Measurements from ENCODE around the gene DPH1. TPM values are rescaled to one million over a fixed set of nuclear protein-coding genes. Genes with fewer than 3 reads are reported as not detected.

The DPH1 gene
- total and polyA plus RNA-seq, 2 of the 4 experiments (the other 2 are of a cell fraction), result 24.4 to 49.9 TPM

GRCh38 chr17:2081564-2081963 is 51.6 kb downstream of the DPH1 start:
- no TSS peak for BruUV-seq (replicated peaks)
- CTCF ChIA-PET, result no interaction called here

More at GRCh38 chr17:2081564-2081963, 51.6 kb downstream of the DPH1 start:
- POLR2A ChIA-PET (ENCODE audit: unreplicated experiment), result no interaction called here
- Histone ChIP-seq H3K18ac (ENCODE audit: low read depth, low read length) (no peak overlapping the region), H3K27me3 (ENCODE audit: control insufficient read depth, insufficient read depth, low read length) (no peaks in the 10 kb centered on the region), H2BK20ac (ENCODE audit: low read depth, low read length) (peak overlapping the region; percentile 61; the same call in 1 of the 2 replicates), H4K91ac (ENCODE audit: insufficient read depth, low read depth, low read length) (peak overlapping the region; percentile 65; the same call in 1 of the 2 replicates), H4K20me1 (ENCODE audit: insufficient read depth, low read length) (no peaks in the 10 kb centered on the region), H2BK5ac (ENCODE audit: low read depth, low read length, poor library complexity, severe bottlenecking) (peak overlapping the region; percentile 80), H3K4me3 (ENCODE audit: insufficient read depth, low read depth, low read length) (no peak overlapping the region), H3K4me2 (ENCODE audit: low read depth, low read length) (no peak overlapping the region), H2BK15ac (ENCODE audit: low read depth, low read length) (peak overlapping the region; percentile 71; the same call in 1 of the 3 replicates), H3K14ac (replicated peaks; ENCODE audit: low read depth, low read length) (peak overlapping the region; percentile 92), H3K9me1 (ENCODE audit: insufficient read depth, low read length) (peaks cover 42% of the 10 kb centered on the region), H3K4ac (ENCODE audit: low read depth, low read length) (peak overlapping the region; percentile 74; the same call in 1 of the 2 replicates), H3K36me3 (ENCODE audit: control insufficient read depth, insufficient read depth, low read length) (peaks cover 34% of the 10 kb centered on the region), H4K8ac (ENCODE audit: low read depth in 2 of 2, low read length in 2 of 2) (peak overlapping the region in 1 of 2 experiments; percentile 59; a peak in 2 of 4 replicates), H2AK5ac (ENCODE audit: low read depth, low read length) (peak overlapping the region; percentile 94; the same call in 1 of the 2 replicates), H2AK9ac (replicated peaks; ENCODE audit: low read depth, low read length, poor library complexity) (peak overlapping the region; percentile 75), H3K27ac (ENCODE audit: insufficient read depth, low read length) (no peak overlapping the region), H3K23ac (ENCODE audit: low read depth, low read length) (peak overlapping the region; percentile 86), H3K9me3 (ENCODE audit: control insufficient read depth, insufficient read depth, low read length) (no peaks in the 10 kb centered on the region), H3K4me1 (ENCODE audit: control insufficient read depth, insufficient read depth, low read length) (peaks cover 35% of the 10 kb centered on the region), H3K79me1 (ENCODE audit: low read depth in 1 of 2, low read length in 2 of 2) (peaks cover 0 to 69% of the 10 kb centered on the region in 2 experiments; a peak in 2 of 4 replicates), H2BK120ac (ENCODE audit: low read depth, low read length) (peak overlapping the region; percentile 72; the same call in 1 of the 2 replicates), H3K9ac (ENCODE audit: low read depth, low read length) (peak overlapping the region; percentile 8; the same call in 1 of the 2 replicates), H3K56ac (ENCODE audit: extremely low read depth, insufficient read depth, low read length) (no peak overlapping the region), H4K5ac (ENCODE audit: low read depth, low read length) (no peak overlapping the region), H2AFZ (replicated peaks; ENCODE audit: low read length, poor library complexity) (peak overlapping the region; percentile 60)
- TF ChIP-seq CEBPB (IDR thresholded peaks at IDR 0.05; ENCODE audit: low read depth, low read length) (no peak), NFE2L2 (IDR thresholded peaks at IDR 0.05; ENCODE audit: low read depth, low read length) (no peak), RAD21 (IDR thresholded peaks at IDR 0.05; ENCODE audit: low read length) (no peak), POLR2A (IDR thresholded peaks at IDR 0.05; ENCODE audit: low read depth, low read length) (no peak), MXI1 (IDR thresholded peaks at IDR 0.05; ENCODE audit: borderline replicate concordance, low read depth, low read length) (no peak), MAZ (IDR thresholded peaks at IDR 0.05; ENCODE audit: borderline replicate concordance, low read depth, low read length) (no peak), MAFK (IDR thresholded peaks at IDR 0.05; ENCODE audit: low read depth, low read length) (no peak), CTCF (conservative IDR thresholded peaks at IDR 0.05; ENCODE audit: low read depth, low read length) (no peak), RCOR1 (IDR thresholded peaks at IDR 0.05; ENCODE audit: insufficient replicate concordance, low read length) (no peak), SMC3 (IDR thresholded peaks at IDR 0.05; ENCODE audit: low read depth, low read length) (no peak), RFX5 (IDR thresholded peaks at IDR 0.05; ENCODE audit: low read depth, low read length) (no peak), CHD1 (IDR thresholded peaks at IDR 0.05; ENCODE audit: low read depth, low read length) (no peak), BHLHE40 (IDR thresholded peaks at IDR 0.05; ENCODE audit: low read depth, low read length) (no peak), FOS (IDR thresholded peaks at IDR 0.05; ENCODE audit: low read depth, low read length) (no peak)
- TF ChIP-seq, protein P1, sequence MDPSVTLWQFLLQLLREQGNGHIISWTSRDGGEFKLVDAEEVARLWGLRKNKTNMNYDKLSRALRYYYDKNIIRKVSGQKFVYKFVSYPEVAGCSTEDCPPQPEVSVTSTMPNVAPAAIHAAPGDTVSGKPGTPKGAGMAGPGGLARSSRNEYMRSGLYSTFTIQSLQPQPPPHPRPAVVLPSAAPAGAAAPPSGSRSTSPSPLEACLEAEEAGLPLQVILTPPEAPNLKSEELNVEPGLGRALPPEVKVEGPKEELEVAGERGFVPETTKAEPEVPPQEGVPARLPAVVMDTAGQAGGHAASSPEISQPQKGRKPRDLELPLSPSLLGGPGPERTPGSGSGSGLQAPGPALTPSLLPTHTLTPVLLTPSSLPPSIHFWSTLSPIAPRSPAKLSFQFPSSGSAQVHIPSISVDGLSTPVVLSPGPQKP (IDR thresholded peaks at IDR 0.05; ENCODE audit: borderline replicate concordance, low read depth, low read length), result no peak
- TF ChIP-seq, protein P2, sequence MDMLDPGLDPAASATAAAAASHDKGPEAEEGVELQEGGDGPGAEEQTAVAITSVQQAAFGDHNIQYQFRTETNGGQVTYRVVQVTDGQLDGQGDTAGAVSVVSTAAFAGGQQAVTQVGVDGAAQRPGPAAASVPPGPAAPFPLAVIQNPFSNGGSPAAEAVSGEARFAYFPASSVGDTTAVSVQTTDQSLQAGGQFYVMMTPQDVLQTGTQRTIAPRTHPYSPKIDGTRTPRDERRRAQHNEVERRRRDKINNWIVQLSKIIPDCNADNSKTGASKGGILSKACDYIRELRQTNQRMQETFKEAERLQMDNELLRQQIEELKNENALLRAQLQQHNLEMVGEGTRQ (IDR thresholded peaks at IDR 0.05; ENCODE audit: low read depth, low read length), result no peak
- ATAC-seq (ENCODE audit: low read depth) (no peak), DNase-seq (peak; percentile 53)
- in situ Hi-C loops (cut with MboI; ENCODE audit: low sequenced_read_pairs), result no loop called here
- dilution Hi-C loops (cut with HindIII; ENCODE audit: low sequenced_read_pairs, unreplicated experiment), result no loop called here
- intact Hi-C loops (cut with micrococcal nuclease), result no loop called here
- WGBS, 2 experiments (ENCODE audit: extremely low coverage in 2 of 2, insufficient read length in 1 of 2), result 92% methylated on average over 5 of the region's 9 CpGs; no CpG with 5 or more reads in 1 of the 2 experiments
